SJCRH30 (cell line): Measurements from ENCODE around the gene SDCCAG8. TPM values are rescaled to one million over a fixed set of nuclear protein-coding genes. Genes with fewer than 3 reads are reported as not detected.

ENCODE experiments used
- DNase-seq, 2 experiments: peaks; one replicate each; pipeline ENCODE4 v3.0.0-alpha.2; 2015 to 2020
- H3K27ac ChIP-seq: fragments of 250-450 bp; sonication (Bioruptor Pico); 2 replicates; pipeline ENCODE4 v1.5.1; 2020; ENCODE audit warnings: mild to moderate bottlenecking, moderate library complexity
- H3K27me3 ChIP-seq: fragments of 250-450 bp; sonication (Bioruptor Pico); 2 replicates; pipeline ENCODE4 v1.5.1; 2020; ENCODE audit warnings: mild to moderate bottlenecking, moderate library complexity
- H3K36me3 ChIP-seq: fragments of 250-450 bp; sonication (Bioruptor Pico); 2 replicates; pipeline ENCODE4 v1.5.1; 2020; ENCODE audit warnings: mild to moderate bottlenecking, moderate library complexity
- H3K4me1 ChIP-seq: fragments of 250-450 bp; sonication (Bioruptor Pico); 2 replicates; pipeline ENCODE4 v1.5.1; 2020; ENCODE audit warnings: mild to moderate bottlenecking, moderate library complexity
- H3K4me3 ChIP-seq: fragments of 250-450 bp; sonication (Bioruptor Pico); 2 replicates; pipeline ENCODE4 v1.5.1; 2020; ENCODE audit warnings: mild to moderate bottlenecking, moderate library complexity
- H3K9me3 ChIP-seq: fragments of 250-450 bp; sonication (Bioruptor Pico); replicated peaks from 2 replicates; pipeline ENCODE4 v1.5.1; 2020; ENCODE audit warnings: mild to moderate bottlenecking, moderate library complexity
- total RNA-seq: library from RNA; depleted of rRNA; stranded (reverse); fragments of >200 nt; shearing (Covaris generic); gene quantifications from 2 replicates; pipeline ENCODE4 v1.2.3, GENCODE V29; 2014

The SDCCAG8 gene
- total RNA-seq, 1 experiment from 2014 or later: 13.6 TPM

- Histone ChIP-seq H3K27ac (no peak overlapping the region), H3K36me3 (no peaks in the 10 kb centered on the region), H3K27me3 (no peaks in the 10 kb centered on the region), H3K4me1 (peaks cover 4% of the 10 kb centered on the region; the same call in 1 of the 2 replicates), H3K4me3 (no peak overlapping the region), H3K9me3 (no peaks in the 10 kb centered on the region)
- no peak for DNase-seq
These were observed 205.9 kb downstream of the SDCCAG8 start for GRCh38 chr1:243461700-243462099.

DNA sequence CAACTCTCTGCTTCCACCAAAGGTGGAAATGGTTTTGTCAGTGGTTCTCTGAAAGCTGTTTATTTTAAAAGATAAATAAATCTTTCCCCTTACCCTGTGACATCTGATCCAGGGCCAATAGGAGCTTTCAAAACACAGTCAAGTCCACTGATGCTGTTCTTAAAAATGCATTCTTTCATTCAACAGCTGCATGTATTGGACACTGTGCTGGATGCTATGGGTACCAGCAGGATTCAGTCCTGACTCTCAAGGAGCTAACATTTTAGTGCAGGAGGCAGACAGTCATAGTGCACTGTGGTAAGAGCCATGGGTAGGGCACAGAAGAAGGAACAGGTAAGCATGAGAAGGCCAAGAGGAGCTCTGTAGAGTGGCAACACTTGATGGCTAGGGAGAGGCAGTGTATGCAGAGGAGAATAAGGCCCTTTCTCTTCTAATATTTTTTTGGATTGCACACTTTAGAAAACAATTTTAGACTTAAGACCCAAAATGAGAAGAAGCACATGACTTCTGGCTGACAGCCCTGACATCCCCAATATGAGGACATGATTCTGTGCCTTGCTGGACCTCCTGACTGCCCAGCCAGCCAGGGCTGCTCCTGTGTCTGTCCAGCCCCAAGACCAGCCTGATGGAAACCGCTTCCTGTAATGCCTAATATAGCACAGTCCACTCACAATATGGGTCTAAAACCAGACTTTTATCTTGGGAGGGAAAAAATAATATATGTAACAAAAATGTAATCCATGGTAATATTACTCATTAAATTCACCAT, 207.3 kb downstream of the SDCCAG8 start:
- DNase-seq: peak in 1 of 2 experiments; percentile 36
- H3K27ac ChIP-seq: no peak overlapping the region
- H3K4me1 ChIP-seq: peaks cover 4% of the 10 kb centered on the region; the same call in 1 of the 2 replicates
- H3K9me3 ChIP-seq: no peaks in the 10 kb centered on the region
- no peak overlapping the region for H3K4me3 ChIP-seq
- H3K36me3 ChIP-seq: no peaks in the 10 kb centered on the region
- no peaks in the 10 kb centered on the region for H3K27me3 ChIP-seq

GRCh38 chr1:243465081-243465480, 209.2 kb downstream of the SDCCAG8 start:
- Histone ChIP-seq H3K4me3 (no peak overlapping the region), H3K4me1 (peaks cover 4% of the 10 kb centered on the region; the same call in 1 of the 2 replicates), H3K9me3 (no peaks in the 10 kb centered on the region), H3K27ac (no peak overlapping the region), H3K36me3 (no peaks in the 10 kb centered on the region), H3K27me3 (no peaks in the 10 kb centered on the region)
- DNase-seq: peak in 1 of 2 experiments; percentile 7

DNA sequence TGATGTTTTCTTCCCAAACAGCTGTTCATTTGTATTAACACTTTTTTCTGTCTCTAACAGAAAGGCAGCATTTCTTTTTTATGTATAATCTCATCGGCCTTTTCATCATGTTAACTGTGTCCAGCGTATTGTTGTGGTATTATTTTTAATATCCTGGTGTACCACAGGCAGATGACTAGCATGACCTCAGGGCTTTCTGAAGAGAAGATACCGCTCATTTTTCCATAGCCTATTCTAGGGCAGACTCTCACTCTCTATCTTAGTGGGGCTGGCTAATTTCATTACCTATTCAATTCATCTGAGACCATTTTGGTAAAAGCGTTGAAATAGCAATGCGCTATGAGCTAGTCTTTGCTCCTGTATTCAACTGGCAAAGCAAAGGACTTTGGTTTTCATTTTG, 209.9 kb downstream of the SDCCAG8 start:
- DNase-seq: peak in 1 of 2 experiments; percentile 39
- H3K27ac ChIP-seq: no peak overlapping the region
- peaks cover 4% of the 10 kb centered on the region; the same call in 1 of the 2 replicates for H3K4me1 ChIP-seq
- no peaks in the 10 kb centered on the region for H3K27me3 ChIP-seq
- no peaks in the 10 kb centered on the region for H3K36me3 ChIP-seq
- H3K4me3 ChIP-seq: no peak overlapping the region
- H3K9me3 ChIP-seq: no peaks in the 10 kb centered on the region

GRCh38 chr1:243469497-243469896, 213.7 kb downstream of the SDCCAG8 start:
- no peaks in the 10 kb centered on the region for H3K36me3 ChIP-seq
- no peak for DNase-seq
- H3K27me3 ChIP-seq: no peaks in the 10 kb centered on the region
- no peak overlapping the region for H3K4me3 ChIP-seq
- H3K9me3 ChIP-seq: no peaks in the 10 kb centered on the region
- H3K27ac ChIP-seq: no peak overlapping the region
- H3K4me1 ChIP-seq: no peaks in the 10 kb centered on the region

DNA sequence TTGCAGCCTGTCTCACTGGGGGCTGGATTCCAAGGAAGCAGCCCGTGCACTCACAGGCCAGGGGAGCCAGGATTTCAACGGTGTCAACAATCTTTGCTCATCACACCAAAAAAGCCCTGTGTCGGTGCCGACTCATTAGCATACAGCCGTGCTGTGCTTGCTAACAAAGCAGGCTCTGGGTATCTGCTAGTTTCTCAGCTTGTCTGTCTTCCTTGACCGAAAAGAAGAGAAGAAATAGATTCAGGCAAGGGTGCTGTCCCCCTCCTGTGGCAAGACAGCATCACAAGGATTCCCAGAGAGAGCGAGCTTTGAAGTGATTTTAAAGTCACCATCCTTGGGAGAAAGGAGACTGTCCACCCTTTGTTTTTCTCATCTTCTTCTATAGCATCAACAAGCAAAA, 214.7 kb downstream of the SDCCAG8 start:
- no peak for DNase-seq
- no peaks in the 10 kb centered on the region for H3K36me3 ChIP-seq
- H3K27me3 ChIP-seq: no peaks in the 10 kb centered on the region
- H3K27ac ChIP-seq: no peak overlapping the region
- no peak overlapping the region for H3K4me3 ChIP-seq
- H3K4me1 ChIP-seq: no peaks in the 10 kb centered on the region
- H3K9me3 ChIP-seq: no peaks in the 10 kb centered on the region

- H3K27me3 ChIP-seq: no peaks in the 10 kb centered on the region
- no peak for DNase-seq
- H3K4me1 ChIP-seq: no peaks in the 10 kb centered on the region
- no peak overlapping the region for H3K27ac ChIP-seq
- no peaks in the 10 kb centered on the region for H3K36me3 ChIP-seq
- H3K4me3 ChIP-seq: no peak overlapping the region
- H3K9me3 ChIP-seq: no peaks in the 10 kb centered on the region
These were observed 215.3 kb downstream of the SDCCAG8 start for GRCh38 chr1:243471026-243471685.

DNA sequence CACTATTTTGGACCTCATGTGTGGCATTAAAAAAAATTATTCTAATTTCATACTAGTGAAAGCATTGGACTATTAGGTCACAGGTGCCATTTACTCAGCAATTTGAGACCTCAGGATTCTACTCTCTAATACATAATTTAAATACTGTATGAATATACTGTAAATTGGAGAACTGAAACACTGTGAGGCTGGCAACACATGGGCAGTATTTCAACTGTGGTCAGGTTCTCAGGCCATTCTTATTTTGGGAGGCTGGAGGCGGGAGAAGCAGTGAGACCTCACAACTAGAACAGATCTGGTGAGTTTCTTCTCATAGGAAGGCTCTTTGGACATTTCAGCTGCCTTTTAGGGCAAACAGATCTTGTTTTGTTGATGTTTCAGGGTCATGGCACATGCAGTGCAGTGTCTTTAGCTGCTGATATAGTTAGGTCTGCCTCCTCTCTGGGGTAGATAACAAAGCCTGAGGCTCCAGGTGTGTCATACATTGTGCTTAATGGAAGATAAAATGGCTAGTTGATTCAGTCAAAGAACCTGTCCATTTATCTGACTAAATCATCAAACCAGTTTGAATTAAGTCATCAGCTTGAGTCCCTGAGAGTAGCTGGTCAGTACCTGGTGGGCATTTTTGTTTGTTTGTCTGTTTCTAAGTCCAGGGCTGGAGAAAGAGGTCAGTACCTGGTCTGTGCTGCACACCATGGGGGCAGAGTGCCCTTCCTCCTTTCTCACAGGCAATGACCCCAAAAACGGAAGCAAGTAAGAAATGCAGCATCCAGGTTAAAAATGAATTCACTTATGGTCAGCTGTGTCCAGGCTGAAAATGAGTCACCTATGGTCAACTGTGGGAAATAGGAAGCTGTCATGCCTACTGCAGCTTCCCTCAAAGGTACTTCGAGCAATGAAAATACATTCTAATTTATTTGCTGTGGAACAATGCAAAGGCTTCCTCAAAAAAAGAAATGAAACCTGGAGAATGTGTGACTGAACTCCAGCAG, 216.2 kb downstream of the SDCCAG8 start:
- no peaks in the 10 kb centered on the region for H3K27me3 ChIP-seq
- no peaks in the 10 kb centered on the region for H3K36me3 ChIP-seq
- no peak for DNase-seq
- H3K9me3 ChIP-seq: no peaks in the 10 kb centered on the region
- no peaks in the 10 kb centered on the region for H3K4me1 ChIP-seq
- no peak overlapping the region for H3K27ac ChIP-seq
- no peak overlapping the region for H3K4me3 ChIP-seq

DNA sequence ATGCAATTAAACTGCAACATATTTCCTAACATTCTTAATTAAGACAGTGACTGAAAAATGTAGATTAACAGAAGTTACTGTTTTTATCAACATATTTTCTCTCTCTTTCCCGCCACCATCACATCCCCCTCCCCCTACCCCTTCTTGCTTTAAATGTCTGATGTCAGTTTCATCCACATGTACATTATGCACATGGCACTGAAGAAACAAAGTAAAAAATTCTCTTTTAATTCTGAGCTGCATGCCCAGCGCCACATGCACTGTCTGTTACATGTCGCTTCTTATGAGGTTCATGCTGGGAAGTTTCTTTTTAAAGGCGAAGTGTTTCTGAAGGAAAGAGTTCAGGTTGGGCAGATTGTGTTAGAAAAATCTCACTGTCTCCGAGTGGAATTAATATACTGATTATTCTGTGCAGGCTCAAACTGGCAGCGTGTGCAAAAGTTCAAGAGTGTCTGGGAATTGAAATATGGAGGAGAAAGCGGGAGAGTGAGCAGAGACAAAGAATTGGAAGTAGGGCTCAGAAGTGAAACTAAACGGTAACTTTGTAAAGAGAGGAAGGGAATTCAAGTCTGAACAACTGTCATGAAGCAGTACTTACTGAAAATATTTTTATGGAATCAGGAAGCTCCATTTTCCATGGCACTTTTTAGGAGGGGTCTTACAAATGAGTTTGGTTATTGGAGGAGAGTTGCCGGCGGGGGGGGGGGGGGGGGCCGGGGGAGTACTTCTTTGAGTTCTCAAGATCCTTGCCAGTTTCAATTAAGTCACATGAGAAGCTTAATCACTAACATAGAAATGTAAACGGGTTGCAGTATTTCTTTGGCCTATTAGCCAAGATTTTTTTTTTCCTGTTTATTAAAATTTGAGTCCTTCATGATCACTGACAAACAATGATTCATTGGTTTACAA, 217.6 kb downstream of the SDCCAG8 start:
- Histone ChIP-seq H3K4me1 (no peaks in the 10 kb centered on the region), H3K27ac (no peak overlapping the region)
- no peak for DNase-seq

GRCh38 chr1:243474136-243474881, 218.5 kb downstream of the SDCCAG8 start:
- Histone ChIP-seq H3K4me3 (no peak overlapping the region), H3K4me1 (no peaks in the 10 kb centered on the region), H3K27ac (no peak overlapping the region), H3K36me3 (no peaks in the 10 kb centered on the region), H3K9me3 (no peaks in the 10 kb centered on the region), H3K27me3 (no peaks in the 10 kb centered on the region)
- no peak for DNase-seq

More for the DNA sequence above, 217.6 kb downstream of the SDCCAG8 start:
- Histone ChIP-seq H3K9me3 (no peaks in the 10 kb centered on the region), H3K36me3 (no peaks in the 10 kb centered on the region), H3K27me3 (no peaks in the 10 kb centered on the region), H3K4me3 (no peak overlapping the region)

DNA sequence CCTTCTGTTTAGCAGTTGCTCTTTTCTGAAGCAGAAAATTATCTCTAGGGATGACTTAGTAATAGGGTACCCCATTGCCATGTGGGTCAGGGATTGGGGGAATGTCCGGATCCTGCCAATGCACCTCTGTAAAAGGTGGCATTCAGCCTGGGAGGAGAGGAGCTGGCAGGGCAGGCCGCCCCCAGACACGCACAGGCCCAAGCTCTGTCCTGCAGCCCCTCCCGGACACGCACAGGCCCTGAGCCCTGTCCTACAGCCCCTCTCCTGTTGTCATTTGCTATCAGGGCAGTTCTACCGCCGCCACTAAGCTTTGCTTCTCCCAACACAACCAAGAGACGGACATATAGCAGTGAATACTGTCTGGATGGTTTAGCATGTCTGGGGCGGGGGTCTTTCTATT, 219.1 kb downstream of the SDCCAG8 start:
- Histone ChIP-seq H3K9me3 (no peaks in the 10 kb centered on the region), H3K27ac (no peak overlapping the region), H3K36me3 (no peaks in the 10 kb centered on the region), H3K4me3 (no peak overlapping the region), H3K27me3 (no peaks in the 10 kb centered on the region), H3K4me1 (no peaks in the 10 kb centered on the region)
- DNase-seq: no peak

GRCh38 chr1:243475966-243476365, 220.1 kb downstream of the SDCCAG8 start:
- Histone ChIP-seq H3K9me3 (no peaks in the 10 kb centered on the region), H3K4me3 (no peak overlapping the region), H3K27ac (no peak overlapping the region), H3K27me3 (no peaks in the 10 kb centered on the region), H3K4me1 (no peaks in the 10 kb centered on the region), H3K36me3 (no peaks in the 10 kb centered on the region)
- DNase-seq: peak; percentile 32 to 35

- H3K4me3 ChIP-seq: no peak overlapping the region
- no peak for DNase-seq
- H3K9me3 ChIP-seq: no peaks in the 10 kb centered on the region
- H3K36me3 ChIP-seq: no peaks in the 10 kb centered on the region
- H3K4me1 ChIP-seq: peaks cover 4% of the 10 kb centered on the region
- H3K27me3 ChIP-seq: no peaks in the 10 kb centered on the region
- H3K27ac ChIP-seq: no peak overlapping the region
These were observed 222.0 kb downstream of the SDCCAG8 start for GRCh38 chr1:243477731-243478290.
